Measurements from ENCODE around the gene HIVEP3.

HIVEP3 gene

GRCh38 chr1:41883507-41883906, 35.2 kb downstream of the HIVEP3 start:
- Histone ChIP-seq H3K4me3 (ENCODE audit: low read length in 2 of 2) (no peak overlapping the region), H3K4me1 (ENCODE audit: control insufficient read depth, insufficient read depth, low read length) (no peaks in the 10 kb centered on the region), H3K27ac (ENCODE audit: low read length) (no peak overlapping the region), H3K27me3 (ENCODE audit: control insufficient read depth in 1 of 2, insufficient read depth in 2 of 2, low read length in 2 of 2) (no peaks in the 10 kb centered on the region), H3K9me3 (ENCODE audit: control insufficient read depth in 2 of 2, low read length in 2 of 2) (no peaks in the 10 kb centered on the region), H3K36me3 (ENCODE audit: control insufficient read depth in 2 of 2, insufficient read depth in 2 of 2, low read length in 2 of 2) (no peaks in the 10 kb centered on the region), H3K9ac (ENCODE audit: low read length in 2 of 2) (no peak overlapping the region)

- H3K36me3 ChIP-seq (ENCODE audit: control insufficient read depth in 2 of 2, insufficient read depth in 2 of 2, low read length in 2 of 2) = no peaks in the 10 kb centered on the region
- H3K4me1 ChIP-seq (ENCODE audit: control insufficient read depth, insufficient read depth, low read length) = no peaks in the 10 kb centered on the region
- H3K9me3 ChIP-seq (ENCODE audit: control insufficient read depth in 2 of 2, low read length in 2 of 2) = no peaks in the 10 kb centered on the region
- no peak overlapping the region for H3K4me3 ChIP-seq (ENCODE audit: low read length in 2 of 2)
- H3K9ac ChIP-seq (ENCODE audit: low read length in 2 of 2) = no peak overlapping the region
- no peaks in the 10 kb centered on the region for H3K27me3 ChIP-seq (ENCODE audit: control insufficient read depth in 1 of 2, insufficient read depth in 2 of 2, low read length in 2 of 2)
- H3K27ac ChIP-seq (ENCODE audit: low read length) = no peak overlapping the region
These were observed 36.2 kb downstream of the HIVEP3 start for GRCh38 chr1:41882486-41882885.

GRCh38 chr1:41882068-41882477, 36.6 kb downstream of the HIVEP3 start:
- Histone ChIP-seq H3K9ac (ENCODE audit: low read length in 2 of 2) (no peak overlapping the region), H3K27ac (ENCODE audit: low read length) (no peak overlapping the region), H3K4me3 (ENCODE audit: low read length in 2 of 2) (no peak overlapping the region), H3K27me3 (ENCODE audit: control insufficient read depth in 1 of 2, insufficient read depth in 2 of 2, low read length in 2 of 2) (no peaks in the 10 kb centered on the region), H3K4me1 (ENCODE audit: control insufficient read depth, insufficient read depth, low read length) (no peaks in the 10 kb centered on the region), H3K36me3 (ENCODE audit: control insufficient read depth in 2 of 2, insufficient read depth in 2 of 2, low read length in 2 of 2) (no peaks in the 10 kb centered on the region), H3K9me3 (ENCODE audit: control insufficient read depth in 2 of 2, low read length in 2 of 2) (no peaks in the 10 kb centered on the region)

- Histone ChIP-seq H3K27ac (ENCODE audit: low read length) (no peak overlapping the region), H3K27me3 (ENCODE audit: control insufficient read depth in 1 of 2, insufficient read depth in 2 of 2, low read length in 2 of 2) (no peaks in the 10 kb centered on the region), H3K9me3 (ENCODE audit: control insufficient read depth in 2 of 2, low read length in 2 of 2) (no peaks in the 10 kb centered on the region), H3K4me3 (ENCODE audit: low read length in 2 of 2) (no peak overlapping the region), H3K4me1 (ENCODE audit: control insufficient read depth, insufficient read depth, low read length) (no peaks in the 10 kb centered on the region), H3K36me3 (ENCODE audit: control insufficient read depth in 2 of 2, insufficient read depth in 2 of 2, low read length in 2 of 2) (no peaks in the 10 kb centered on the region), H3K9ac (ENCODE audit: low read length in 2 of 2) (no peak overlapping the region)
These were observed 37.5 kb downstream of the HIVEP3 start for GRCh38 chr1:41880950-41881885.

GRCh38 chr1:41880261-41880660, 38.5 kb downstream of the HIVEP3 start:
- peaks cover 3% of the 10 kb centered on the region for H3K4me1 ChIP-seq (ENCODE audit: control insufficient read depth, insufficient read depth, low read length)
- H3K9me3 ChIP-seq (ENCODE audit: control insufficient read depth in 2 of 2, low read length in 2 of 2) = no peaks in the 10 kb centered on the region
- no peaks in the 10 kb centered on the region for H3K36me3 ChIP-seq (ENCODE audit: control insufficient read depth in 2 of 2, insufficient read depth in 2 of 2, low read length in 2 of 2)
- H3K4me3 ChIP-seq (ENCODE audit: low read length in 2 of 2) = no peak overlapping the region
- H3K27ac ChIP-seq (ENCODE audit: low read length) = no peak overlapping the region
- H3K27me3 ChIP-seq (ENCODE audit: control insufficient read depth in 1 of 2, insufficient read depth in 2 of 2, low read length in 2 of 2) = no peaks in the 10 kb centered on the region
- H3K9ac ChIP-seq (ENCODE audit: low read length in 2 of 2) = no peak overlapping the region

- no peaks in the 10 kb centered on the region for H3K36me3 ChIP-seq (ENCODE audit: control insufficient read depth in 2 of 2, insufficient read depth in 2 of 2, low read length in 2 of 2)
- no peak overlapping the region for H3K27ac ChIP-seq (ENCODE audit: low read length)
- H3K27me3 ChIP-seq (ENCODE audit: control insufficient read depth in 1 of 2, insufficient read depth in 2 of 2, low read length in 2 of 2) = no peaks in the 10 kb centered on the region
- H3K9ac ChIP-seq (ENCODE audit: low read length in 2 of 2) = no peak overlapping the region
- H3K9me3 ChIP-seq (ENCODE audit: control insufficient read depth in 2 of 2, low read length in 2 of 2) = no peaks in the 10 kb centered on the region
- peaks cover 7% of the 10 kb centered on the region for H3K4me1 ChIP-seq (ENCODE audit: control insufficient read depth, insufficient read depth, low read length)
- no peak overlapping the region for H3K4me3 ChIP-seq (ENCODE audit: low read length in 2 of 2)
These were observed 39.1 kb downstream of the HIVEP3 start for GRCh38 chr1:41879617-41880016.

- H3K4me1 ChIP-seq (ENCODE audit: control insufficient read depth, insufficient read depth, low read length) = peaks cover 7% of the 10 kb centered on the region
These were observed 39.8 kb downstream of the HIVEP3 start for GRCh38 chr1:41878911-41879310.

GRCh38 chr1:41878495-41878894, 40.2 kb downstream of the HIVEP3 start:
- H3K4me1 ChIP-seq (ENCODE audit: control insufficient read depth, insufficient read depth, low read length) = peaks cover 7% of the 10 kb centered on the region
- no peak overlapping the region for H3K4me3 ChIP-seq (ENCODE audit: low read length in 2 of 2)
- H3K9me3 ChIP-seq (ENCODE audit: control insufficient read depth in 2 of 2, low read length in 2 of 2) = no peaks in the 10 kb centered on the region
- no peaks in the 10 kb centered on the region for H3K36me3 ChIP-seq (ENCODE audit: control insufficient read depth in 2 of 2, insufficient read depth in 2 of 2, low read length in 2 of 2)
- H3K9ac ChIP-seq (ENCODE audit: low read length in 2 of 2) = no peak overlapping the region
- H3K27ac ChIP-seq (ENCODE audit: low read length) = no peak overlapping the region
- H3K27me3 ChIP-seq (ENCODE audit: control insufficient read depth in 1 of 2, insufficient read depth in 2 of 2, low read length in 2 of 2) = no peaks in the 10 kb centered on the region

More at GRCh38 chr1:41878911-41879310, 39.8 kb downstream of the HIVEP3 start:
- Histone ChIP-seq H3K9ac (ENCODE audit: low read length in 2 of 2) (no peak overlapping the region), H3K4me3 (ENCODE audit: low read length in 2 of 2) (no peak overlapping the region), H3K9me3 (ENCODE audit: control insufficient read depth in 2 of 2, low read length in 2 of 2) (no peaks in the 10 kb centered on the region), H3K36me3 (ENCODE audit: control insufficient read depth in 2 of 2, insufficient read depth in 2 of 2, low read length in 2 of 2) (no peaks in the 10 kb centered on the region), H3K27ac (ENCODE audit: low read length) (no peak overlapping the region), H3K27me3 (ENCODE audit: control insufficient read depth in 1 of 2, insufficient read depth in 2 of 2, low read length in 2 of 2) (no peaks in the 10 kb centered on the region)

- H3K9me3 ChIP-seq (ENCODE audit: control insufficient read depth in 2 of 2, low read length in 2 of 2) = no peaks in the 10 kb centered on the region
- H3K36me3 ChIP-seq (ENCODE audit: control insufficient read depth in 2 of 2, insufficient read depth in 2 of 2, low read length in 2 of 2) = no peaks in the 10 kb centered on the region
- H3K9ac ChIP-seq (ENCODE audit: low read length in 2 of 2) = peak overlapping the region in 1 of 2 donors; percentile 47
- H3K27me3 ChIP-seq (ENCODE audit: control insufficient read depth in 1 of 2, insufficient read depth in 2 of 2, low read length in 2 of 2) = no peaks in the 10 kb centered on the region
- H3K4me1 ChIP-seq (ENCODE audit: control insufficient read depth, insufficient read depth, low read length) = peaks cover 7% of the 10 kb centered on the region
- no peak overlapping the region for H3K27ac ChIP-seq (ENCODE audit: low read length)
- H3K4me3 ChIP-seq (ENCODE audit: low read length in 2 of 2) = no peak overlapping the region
These were observed 41.9 kb downstream of the HIVEP3 start for GRCh38 chr1:41876576-41877445.

GRCh38 chr1:41875487-41875886, 43.2 kb downstream of the HIVEP3 start:
- Histone ChIP-seq H3K4me1 (ENCODE audit: control insufficient read depth, insufficient read depth, low read length) (peaks cover 7% of the 10 kb centered on the region), H3K27ac (ENCODE audit: low read length) (no peak overlapping the region), H3K4me3 (ENCODE audit: low read length in 2 of 2) (no peak overlapping the region), H3K36me3 (ENCODE audit: control insufficient read depth in 2 of 2, insufficient read depth in 2 of 2, low read length in 2 of 2) (no peaks in the 10 kb centered on the region), H3K9ac (ENCODE audit: low read length in 2 of 2) (no peak overlapping the region), H3K27me3 (ENCODE audit: control insufficient read depth in 1 of 2, insufficient read depth in 2 of 2, low read length in 2 of 2) (no peaks in the 10 kb centered on the region), H3K9me3 (ENCODE audit: control insufficient read depth in 2 of 2, low read length in 2 of 2) (no peaks in the 10 kb centered on the region)

Data from stomach smooth muscle (tissue), 2 donors.